ENCODE data around the gene MYOF. TPM values are rescaled to one million over a fixed set of nuclear protein-coding genes. Genes with fewer than 3 reads are reported as not detected.

MYOF gene
- total and polyA plus RNA-seq, 2 of the 8 experiments (the other 6 are each of a cell fraction or from before 2014, with no cell fraction given): 0.98 to 2.3 TPM

GRCh38 chr10:93280121-93280698 is 201.9 kb downstream of the MYOF start (continued):
- TF ChIP-seq SIX5 (IDR thresholded peaks at IDR 0.05; ENCODE audit: low read depth, low read length): no peak
- no peak for TF ChIP-seq TAF7 (optimal IDR thresholded peaks at IDR 0.05; ENCODE audit: borderline replicate concordance, low read depth, low read length)
- TF ChIP-seq MAX (IDR thresholded peaks at IDR 0.05): peak; percentile 76; the same call in 1 of the 2 replicates
- TF ChIP-seq TCF12 (IDR thresholded peaks at IDR 0.05; ENCODE audit: low read depth, low read length): peak; percentile 95
- no peak for TF ChIP-seq SUZ12 (IDR thresholded peaks at IDR 0.05; ENCODE audit: low read length)
- TF ChIP-seq SP1 (IDR thresholded peaks at IDR 0.05; ENCODE audit: low read depth, low read length): peak; percentile 60; the same call in 1 of the 2 replicates
- peak in 1 of 2 experiments; percentile 52; a peak in 1 of 3 replicates for TF ChIP-seq POLR2A (IDR thresholded peaks at IDR 0.05; ENCODE audit: control extremely low read depth in 1 of 2, low read depth in 2 of 2, low read length in 2 of 2)
- TF ChIP-seq JUND (IDR thresholded peaks at IDR 0.05; ENCODE audit: low read length): no peak
- no peak for TF ChIP-seq CBX5 (IDR thresholded peaks at IDR 0.05; ENCODE audit: low read depth, low read length)
- no peak for TF ChIP-seq YY1 (IDR thresholded peaks at IDR 0.05; ENCODE audit: low read depth, low read length)
- no peak for TF ChIP-seq CBX8 (IDR thresholded peaks at IDR 0.05; ENCODE audit: borderline replicate concordance, low read depth, low read length)
- TF ChIP-seq EGR1 (IDR thresholded peaks at IDR 0.05; ENCODE audit: borderline replicate concordance, low read depth, low read length): no peak
- TF ChIP-seq RXRA (IDR thresholded peaks at IDR 0.05; ENCODE audit: insufficient read depth, low read depth, low read length): no peak
- TF ChIP-seq TBP (IDR thresholded peaks at IDR 0.05; ENCODE audit: low read depth, low read length): no peak
- no peak; the same call in 1 of the 2 replicates for TF ChIP-seq KDM1A (IDR thresholded peaks at IDR 0.05; ENCODE audit: borderline replicate concordance, low read length)
- TF ChIP-seq RFX5 (IDR thresholded peaks at IDR 0.05; ENCODE audit: borderline replicate concordance, low read depth, low read length): no peak
- no peak for TF ChIP-seq HDAC6 (IDR thresholded peaks at IDR 0.05; ENCODE audit: low read depth, low read length)
- TF ChIP-seq CEBPB (IDR thresholded peaks at IDR 0.05; ENCODE audit: low read depth, low read length): no peak
- 0 out of 2 replicates have a peak, but pooled peaks have one; percentile 18 for TF ChIP-seq GABPA (IDR thresholded peaks at IDR 0.05; ENCODE audit: borderline replicate concordance, insufficient read depth, low read length)
- no peak for TF ChIP-seq MAFK (IDR thresholded peaks at IDR 0.05; ENCODE audit: low read depth, low read length)
- no peak for TF ChIP-seq JUN (IDR thresholded peaks at IDR 0.05; ENCODE audit: low read depth, low read length)
- no peak for TF ChIP-seq SRF (IDR thresholded peaks at IDR 0.05; ENCODE audit: low read depth, low read length)
- TF ChIP-seq CHD1 (IDR thresholded peaks at IDR 0.05; ENCODE audit: low read depth, low read length): no peak
- TF ChIP-seq RNF2 (IDR thresholded peaks at IDR 0.05; ENCODE audit: borderline replicate concordance, low read depth, low read length, missing control alignments, poor library complexity, severe bottlenecking): no peak
- peak in 1 of 2 experiments; percentile 15 for TF ChIP-seq BCL11A (IDR thresholded peaks at IDR 0.05; ENCODE audit: low read depth in 2 of 2, low read length in 2 of 2)
- no peak for TF ChIP-seq NANOG (IDR thresholded peaks at IDR 0.05; ENCODE audit: insufficient read depth, low read depth, low read length, poor library complexity, severe bottlenecking)
